ENCODE measurements around the gene ZNF543. TPM values are rescaled to one million over a fixed set of nuclear protein-coding genes. Genes with fewer than 3 reads are reported as not detected.

ZNF543 gene
- total and polyA plus RNA-seq, 9 of the 15 experiments (the other 6 are each of a cell fraction or from before 2014, with no cell fraction given), result 0.14 to 5.5 (median 2.4) TPM

GRCh38 chr19:57377498-57378146 lies 57.4 kb downstream of the ZNF543 start:
- CTCF ChIA-PET (ENCODE audit: low intra/inter-chr PET ratio), result no interaction called here
- Histone ChIP-seq H3K4me3 (no peak overlapping the region), H3K9me1 (ENCODE audit: control insufficient read depth, insufficient read depth, low read length) (no peaks in the 10 kb centered on the region), H3K27me3 (ENCODE audit: control insufficient read depth in 2 of 2, insufficient read depth in 2 of 2, low read length in 2 of 2) (no peaks in the 10 kb centered on the region), H3K36me3 (ENCODE audit: control insufficient read depth, insufficient read depth, low read length) (no peaks in the 10 kb centered on the region), H2AFZ (ENCODE audit: low read depth, low read length) (no peak overlapping the region), H3K4me2 (ENCODE audit: insufficient read depth, low read length) (no peak overlapping the region), H3K27ac (ENCODE audit: extremely low read depth, low read depth, low read length) (no peak overlapping the region), H3K4me1 (replicated peaks in 1 of 2; ENCODE audit: control insufficient read depth in 2 of 2, insufficient read depth in 2 of 2, low read length in 2 of 2) (no peaks in the 10 kb centered on the region), H3K9ac (ENCODE audit: insufficient read depth in 1 of 2, low read depth in 2 of 2, low read length in 2 of 2) (no peak overlapping the region), H4K20me1 (replicated peaks; ENCODE audit: control insufficient read depth, insufficient read depth, low read length) (no peaks in the 10 kb centered on the region), H3K79me2 (ENCODE audit: control insufficient read depth, insufficient read depth, low read length) (no peaks in the 10 kb centered on the region), H3K9me3 (replicated peaks; ENCODE audit: control insufficient read depth, insufficient read depth, low read depth, low read length) (peaks cover 2% of the 10 kb centered on the region; the same call in 1 of the 2 replicates)
- ATAC-seq, result no peak
- no peak for FAIRE-seq
- POLR2A ChIA-PET, result no interaction called here
- TF ChIP-seq GATAD2A (IDR thresholded peaks at IDR 0.05) (no peak), PCBP1 (IDR thresholded peaks at IDR 0.05; ENCODE audit: low read depth, low read length, poor library complexity, severe bottlenecking) (no peak), SIX5 (IDR thresholded peaks at IDR 0.05; ENCODE audit: borderline replicate concordance in 1 of 2, insufficient read depth in 1 of 2, low read depth in 1 of 2, low read length in 2 of 2) (no peak), ZNF75A (CRISPR knock-in tag; IDR thresholded peaks at IDR 0.05) (peak; percentile 73), MEF2D (tag; conservative IDR thresholded peaks at IDR 0.05; ENCODE audit: low read depth) (no peak)
- DNase-seq (ENCODE audit: extremely low read depth in 1 of 4, low spot score in 3 of 4), result no peak
- in situ Hi-C loops (cut with MboI) (no loop called here), intact Hi-C loops (cut with micrococcal nuclease) (no loop called here)
- WGBS (ENCODE audit: insufficient coverage, low coverage, missing lambda C conversion rate), result 5% methylated on average over 3 of the region's 3 CpGs
- BruUV-seq (replicated peaks), result no TSS peak

Other genes starting within 250 kb of the ZNF543 start
Only the 7 nearest of the 19 such genes appear.
- 4.7 and 6.0 TPM in 2 replicates for gene AURKC, start 89.4 kb upstream of the ZNF543 start, total RNA-seq (2014; rRNA removed)
- 3.3 and 3.7 TPM in 2 replicates for gene AURKC, start 89.4 kb upstream of the ZNF543 start, total RNA-seq (2014; rRNA removed; fragmentation: Illumina TruSeq; extraction: Trizol)
- 4.2 and 4.8 TPM in 2 replicates for gene AURKC, start 89.4 kb upstream of the ZNF543 start, total RNA-seq (2015; rRNA removed; fragmentation: Illumina TruSeq; extraction: Trizol)
- 7.0 and 7.6 TPM in 2 replicates for gene AURKC, start 89.4 kb upstream of the ZNF543 start, total RNA-seq (2021)
- 1.3 and 2.8 TPM in 2 replicates for gene AURKC, start 89.4 kb upstream of the ZNF543 start, polyA plus RNA-seq (2011; rRNA removed)
- 6.8 and 7.1 TPM in 2 replicates for gene AURKC, start 89.4 kb upstream of the ZNF543 start, polyA plus RNA-seq (2014; fragmentation: Illumina TruSeq; extraction: Trizol)
- 1 to 10 TPM; 6.0 to 9.0 TPM for gene AURKC, start 89.4 kb upstream of the ZNF543 start, polyA plus RNA-seq (2014; fragmentation: Nextera tagmentation; extraction: Ambion mirVana)
- 7.3 and 8.7 TPM in 2 replicates for gene AURKC, start 89.4 kb upstream of the ZNF543 start, polyA plus RNA-seq (2014; rRNA removed)
- gene ZNF805, start 79.8 kb upstream of the ZNF543 start, total RNA-seq (2014; rRNA removed), result 4.1 and 4.7 TPM in 2 replicates
- gene ZNF805, start 79.8 kb upstream of the ZNF543 start, total RNA-seq (2014; rRNA removed; fragmentation: Illumina TruSeq; extraction: Trizol), result 6.7 TPM in 2 replicates
- 4.5 and 4.9 TPM in 2 replicates for gene ZNF805, start 79.8 kb upstream of the ZNF543 start, total RNA-seq (2015; rRNA removed; fragmentation: Illumina TruSeq; extraction: Trizol)
- 4.7 and 5.1 TPM in 2 replicates for gene ZNF805, start 79.8 kb upstream of the ZNF543 start, total RNA-seq (2021)
- gene ZNF805, start 79.8 kb upstream of the ZNF543 start, polyA plus RNA-seq (2011; rRNA removed), result 3.9 and 6.2 TPM in 2 replicates
- gene ZNF805, start 79.8 kb upstream of the ZNF543 start, polyA plus RNA-seq (2014; fragmentation: Illumina TruSeq; extraction: Trizol), result 1.5 and 1.7 TPM in 2 replicates
- under 1 TPM; 0.32 to 0.77 TPM for gene ZNF805, start 79.8 kb upstream of the ZNF543 start, polyA plus RNA-seq (2014; fragmentation: Nextera tagmentation; extraction: Ambion mirVana)
- 0.74 and 1.4 TPM in 2 replicates for gene ZNF805, start 79.8 kb upstream of the ZNF543 start, polyA plus RNA-seq (2014; rRNA removed)
- gene ZNF460, start 40.0 kb upstream of the ZNF543 start, total RNA-seq (2014; rRNA removed), result 18.5 and 22.1 TPM in 2 replicates
- 36.2 and 36.7 TPM in 2 replicates for gene ZNF460, start 40.0 kb upstream of the ZNF543 start, total RNA-seq (2014; rRNA removed; fragmentation: Illumina TruSeq; extraction: Trizol)
- gene ZNF460, start 40.0 kb upstream of the ZNF543 start, total RNA-seq (2015; rRNA removed; fragmentation: Illumina TruSeq; extraction: Trizol), result 24.7 and 24.9 TPM in 2 replicates
- gene ZNF460, start 40.0 kb upstream of the ZNF543 start, total RNA-seq (2021), result 28.0 and 29.6 TPM in 2 replicates
- 16.6 and 23.6 TPM in 2 replicates for gene ZNF460, start 40.0 kb upstream of the ZNF543 start, polyA plus RNA-seq (2011; rRNA removed)
- 1.1 and 1.2 TPM in 2 replicates for gene ZNF460, start 40.0 kb upstream of the ZNF543 start, polyA plus RNA-seq (2014; fragmentation: Illumina TruSeq; extraction: Trizol)
- under 1 TPM; 0.45 to 0.87 TPM for gene ZNF460, start 40.0 kb upstream of the ZNF543 start, polyA plus RNA-seq (2014; fragmentation: Nextera tagmentation; extraction: Ambion mirVana)
- gene ZNF460, start 40.0 kb upstream of the ZNF543 start, polyA plus RNA-seq (2014; rRNA removed), result 5.6 and 7.1 TPM in 2 replicates
- gene ZNF304, start 30.8 kb downstream of the ZNF543 start, total RNA-seq (2014; rRNA removed), result 2.3 and 3.6 TPM in 2 replicates
- gene ZNF304, start 30.8 kb downstream of the ZNF543 start, total RNA-seq (2014; rRNA removed; fragmentation: Illumina TruSeq; extraction: Trizol), result 4.5 and 5.2 TPM in 2 replicates
- gene ZNF304, start 30.8 kb downstream of the ZNF543 start, total RNA-seq (2015; rRNA removed; fragmentation: Illumina TruSeq; extraction: Trizol), result 3.6 and 4.2 TPM in 2 replicates
- 3.6 and 4.2 TPM in 2 replicates for gene ZNF304, start 30.8 kb downstream of the ZNF543 start, total RNA-seq (2021)
- 4.3 and 5.5 TPM in 2 replicates for gene ZNF304, start 30.8 kb downstream of the ZNF543 start, polyA plus RNA-seq (2011; rRNA removed)
- 3.3 and 3.4 TPM in 2 replicates for gene ZNF304, start 30.8 kb downstream of the ZNF543 start, polyA plus RNA-seq (2014; fragmentation: Illumina TruSeq; extraction: Trizol)
- gene ZNF304, start 30.8 kb downstream of the ZNF543 start, polyA plus RNA-seq (2014; fragmentation: Nextera tagmentation; extraction: Ambion mirVana), result 1 to 10 TPM in 1 of 2 experiments, under 1 TPM in 1; 0.82 to 1.0 TPM
- gene ZNF304, start 30.8 kb downstream of the ZNF543 start, polyA plus RNA-seq (2014; rRNA removed), result 2.0 and 2.1 TPM in 2 replicates
- gene TRAPPC2B, start 43.1 kb downstream of the ZNF543 start, total RNA-seq (2014; rRNA removed), result 2.8 and 3.4 TPM in 2 replicates
- 4.4 and 5.4 TPM in 2 replicates for gene TRAPPC2B, start 43.1 kb downstream of the ZNF543 start, total RNA-seq (2014; rRNA removed; fragmentation: Illumina TruSeq; extraction: Trizol)
- gene TRAPPC2B, start 43.1 kb downstream of the ZNF543 start, total RNA-seq (2015; rRNA removed; fragmentation: Illumina TruSeq; extraction: Trizol), result 3.3 and 3.5 TPM in 2 replicates
- 1.8 and 2.2 TPM in 2 replicates for gene TRAPPC2B, start 43.1 kb downstream of the ZNF543 start, total RNA-seq (2021)
- gene TRAPPC2B, start 43.1 kb downstream of the ZNF543 start, polyA plus RNA-seq (2011; rRNA removed), result 7.0 and 10.5 TPM in 2 replicates
- 5.0 and 5.2 TPM in 2 replicates for gene TRAPPC2B, start 43.1 kb downstream of the ZNF543 start, polyA plus RNA-seq (2014; fragmentation: Illumina TruSeq; extraction: Trizol)
- 10 to 100 TPM; 13.1 to 20.4 TPM for gene TRAPPC2B, start 43.1 kb downstream of the ZNF543 start, polyA plus RNA-seq (2014; fragmentation: Nextera tagmentation; extraction: Ambion mirVana)
- 4.0 and 4.6 TPM in 2 replicates for gene TRAPPC2B, start 43.1 kb downstream of the ZNF543 start, polyA plus RNA-seq (2014; rRNA removed)
- gene ZNF547, start 43.1 kb downstream of the ZNF543 start, total RNA-seq (2014; rRNA removed), result 0.09 and 0.41 TPM in 2 replicates
- 0.35 and 0.51 TPM in 2 replicates for gene ZNF547, start 43.1 kb downstream of the ZNF543 start, total RNA-seq (2014; rRNA removed; fragmentation: Illumina TruSeq; extraction: Trizol)
- 0.30 and 0.40 TPM in 2 replicates for gene ZNF547, start 43.1 kb downstream of the ZNF543 start, total RNA-seq (2015; rRNA removed; fragmentation: Illumina TruSeq; extraction: Trizol)
- 0.16 and 0.51 TPM in 2 replicates for gene ZNF547, start 43.1 kb downstream of the ZNF543 start, total RNA-seq (2021)
- gene ZNF547, start 43.1 kb downstream of the ZNF543 start, polyA plus RNA-seq (2011; rRNA removed), result 0.96 and 1.0 TPM in 2 replicates
- gene ZNF547, start 43.1 kb downstream of the ZNF543 start, polyA plus RNA-seq (2014; fragmentation: Illumina TruSeq; extraction: Trizol), result 0.19 and 0.37 TPM in 2 replicates
- under 1 TPM; 0.27 to 0.30 TPM for gene ZNF547, start 43.1 kb downstream of the ZNF543 start, polyA plus RNA-seq (2014; fragmentation: Nextera tagmentation; extraction: Ambion mirVana)
- gene ZNF547, start 43.1 kb downstream of the ZNF543 start, polyA plus RNA-seq (2014; rRNA removed), result 0.03 and 0.07 TPM in 2 replicates
- 4.0 and 5.0 TPM in 2 replicates for gene ZNF548, start 69.4 kb downstream of the ZNF543 start, total RNA-seq (2014; rRNA removed)
- gene ZNF548, start 69.4 kb downstream of the ZNF543 start, total RNA-seq (2014; rRNA removed; fragmentation: Illumina TruSeq; extraction: Trizol), result 5.4 and 6.0 TPM in 2 replicates
- gene ZNF548, start 69.4 kb downstream of the ZNF543 start, total RNA-seq (2015; rRNA removed; fragmentation: Illumina TruSeq; extraction: Trizol), result 4.6 and 5.8 TPM in 2 replicates
- gene ZNF548, start 69.4 kb downstream of the ZNF543 start, total RNA-seq (2021), result 3.8 and 4.5 TPM in 2 replicates
- 6.2 and 8.7 TPM in 2 replicates for gene ZNF548, start 69.4 kb downstream of the ZNF543 start, polyA plus RNA-seq (2011; rRNA removed)
- 3.0 and 3.6 TPM in 2 replicates for gene ZNF548, start 69.4 kb downstream of the ZNF543 start, polyA plus RNA-seq (2014; fragmentation: Illumina TruSeq; extraction: Trizol)
- gene ZNF548, start 69.4 kb downstream of the ZNF543 start, polyA plus RNA-seq (2014; fragmentation: Nextera tagmentation; extraction: Ambion mirVana), result 1 to 10 TPM; 1.5 to 2.7 TPM
- gene ZNF548, start 69.4 kb downstream of the ZNF543 start, polyA plus RNA-seq (2014; rRNA removed), result 3.2 and 5.0 TPM in 2 replicates